Hematopoietic multipotent progenitor cell treated with erythropoietin and hydrocortisone succinate and interleukin-3 and kit ligand, for 6 days (in vitro differentiated cells): ENCODE data around the gene THEM4.

ENCODE experiments used
- DNase-seq: peaks from one replicate; pipeline ENCODE4 v3.0.0-alpha.2; 2015

THEM4 gene

DNA sequence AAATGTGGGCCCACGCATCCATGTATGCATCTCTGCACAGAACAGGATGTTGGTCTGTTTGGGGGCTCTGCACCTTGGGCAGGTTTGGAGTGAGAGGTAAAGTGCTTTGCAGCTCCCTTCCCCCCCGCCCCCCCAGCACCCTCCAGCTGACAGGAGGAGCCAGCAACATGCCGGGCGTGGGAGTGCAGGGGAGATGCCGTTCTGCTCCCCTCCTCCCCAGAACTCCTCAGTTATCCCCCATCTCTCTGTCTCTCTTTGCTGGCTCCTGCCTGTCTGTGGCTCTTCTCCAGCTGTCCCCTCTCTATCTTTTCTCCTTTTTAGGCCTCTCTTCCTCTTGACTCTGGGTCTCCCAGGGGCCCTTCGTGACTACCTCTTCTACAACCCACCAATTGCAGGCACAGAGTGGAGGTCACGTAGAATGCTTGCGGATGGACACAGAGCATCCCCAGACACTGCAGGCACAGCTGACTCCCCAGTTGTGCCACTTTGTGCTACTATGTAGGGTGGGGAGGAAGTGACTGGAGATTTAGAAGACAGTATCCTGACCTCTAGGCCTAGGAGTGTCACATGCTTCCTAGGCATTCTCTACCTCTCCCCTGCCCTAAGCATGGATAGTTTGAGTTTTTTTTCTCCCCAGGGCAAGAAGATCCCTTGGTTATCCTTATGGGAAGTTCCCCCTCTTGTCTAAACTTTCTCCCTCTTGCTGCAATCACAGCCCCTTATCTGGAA is 76.0 kb downstream of the THEM4 start:
- no peak for DNase-seq

DNA sequence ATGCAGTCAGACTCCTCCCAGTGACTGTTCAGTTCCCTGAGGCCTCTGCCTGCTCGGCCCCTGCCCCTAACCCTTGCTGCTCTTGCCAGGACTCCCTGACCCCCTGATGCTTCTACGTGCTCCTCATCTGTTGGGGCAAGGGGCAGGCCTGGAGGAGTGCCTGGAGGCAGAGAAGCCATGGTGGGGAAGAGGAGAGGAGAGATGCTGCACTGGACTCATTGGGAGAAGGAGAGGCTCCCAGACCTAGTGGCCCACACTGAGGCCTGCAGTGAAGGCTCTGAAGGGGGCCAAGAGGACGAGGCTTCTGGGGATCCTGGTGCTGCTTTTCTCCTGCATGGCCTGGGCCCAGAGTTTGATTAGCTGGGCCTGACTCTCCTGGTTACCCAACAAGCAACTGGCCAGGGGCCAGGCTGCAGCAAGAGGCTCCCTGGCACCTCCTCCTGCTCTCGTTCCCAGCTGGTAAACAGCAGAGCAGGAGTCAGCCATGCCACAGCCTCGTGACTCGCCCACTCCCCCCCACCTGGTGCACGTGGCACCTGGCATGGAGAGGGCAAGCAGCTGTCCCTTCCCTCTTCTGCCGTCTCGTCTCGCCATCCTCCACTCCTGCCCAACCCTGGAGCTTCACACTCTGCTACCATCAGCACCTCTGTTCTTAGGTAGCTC is 76.9 kb downstream of the THEM4 start:
- DNase-seq = no peak

DNA sequence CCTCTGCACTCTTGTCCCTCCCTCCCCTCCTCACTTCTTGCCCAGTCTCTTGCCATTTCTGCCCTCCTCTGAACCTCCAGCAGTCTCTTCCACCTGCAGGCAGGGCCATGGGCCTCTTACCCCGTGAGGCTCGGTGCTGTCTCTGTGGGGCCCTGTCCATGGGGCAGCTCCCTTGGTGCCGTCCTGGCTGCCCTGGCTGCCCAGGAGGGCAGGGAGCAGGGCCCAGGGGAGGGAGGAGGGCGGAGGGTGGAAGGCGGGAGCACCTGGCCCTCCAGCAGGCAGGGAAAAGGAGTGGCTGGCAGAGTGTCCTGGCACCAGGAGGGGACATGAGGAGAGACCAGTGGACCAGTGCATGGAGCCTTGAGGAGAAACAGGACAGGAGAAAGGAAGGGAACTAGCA is 77.7 kb downstream of the THEM4 start, which contains the start of gene RORC:
Gene RORC (minus strand): TSS at position 198 of the 400 bp plus-strand sequence. CDS start 38 bp downstream, at position 160.
- DNase-seq = no peak

DNA sequence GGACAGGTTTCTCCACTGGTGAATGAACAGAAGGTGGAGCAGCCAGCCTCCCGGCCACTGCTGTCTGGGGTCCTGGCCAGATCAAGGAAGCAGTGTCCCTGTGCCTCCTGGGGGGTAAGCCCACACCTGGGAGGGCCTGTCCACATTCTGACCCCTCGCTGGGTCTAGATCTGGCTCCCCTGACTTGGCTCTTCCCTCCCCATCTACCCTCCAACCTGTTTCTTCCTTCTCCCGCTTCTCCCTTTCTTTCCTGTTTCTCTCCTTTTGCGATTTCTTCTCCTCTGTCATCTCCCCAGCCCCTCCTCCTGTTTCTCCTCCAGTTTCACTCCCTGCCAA is 78.1 kb downstream of the THEM4 start:
- no peak for DNase-seq

DNA sequence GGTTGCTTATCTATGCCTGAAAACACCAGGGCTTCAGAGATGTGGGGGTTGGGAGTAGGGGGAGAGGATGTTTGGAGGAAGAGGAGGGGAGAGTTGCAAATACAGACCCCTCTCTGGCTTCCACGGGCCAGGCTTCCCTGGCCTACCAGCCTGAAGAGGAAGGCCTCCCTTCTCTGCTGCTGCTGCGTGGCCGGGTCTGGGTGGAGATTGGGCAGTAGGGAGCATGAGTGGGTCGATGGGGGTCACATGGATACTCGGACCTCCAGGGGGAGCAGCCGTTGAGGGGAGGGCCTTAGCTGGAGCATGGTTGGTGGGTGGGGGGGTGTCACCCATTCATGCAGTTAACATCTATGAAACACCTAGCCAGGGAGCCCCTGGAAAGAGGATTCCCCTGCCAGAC is 79.3 kb downstream of the THEM4 start:
- DNase-seq = no peak

DNA sequence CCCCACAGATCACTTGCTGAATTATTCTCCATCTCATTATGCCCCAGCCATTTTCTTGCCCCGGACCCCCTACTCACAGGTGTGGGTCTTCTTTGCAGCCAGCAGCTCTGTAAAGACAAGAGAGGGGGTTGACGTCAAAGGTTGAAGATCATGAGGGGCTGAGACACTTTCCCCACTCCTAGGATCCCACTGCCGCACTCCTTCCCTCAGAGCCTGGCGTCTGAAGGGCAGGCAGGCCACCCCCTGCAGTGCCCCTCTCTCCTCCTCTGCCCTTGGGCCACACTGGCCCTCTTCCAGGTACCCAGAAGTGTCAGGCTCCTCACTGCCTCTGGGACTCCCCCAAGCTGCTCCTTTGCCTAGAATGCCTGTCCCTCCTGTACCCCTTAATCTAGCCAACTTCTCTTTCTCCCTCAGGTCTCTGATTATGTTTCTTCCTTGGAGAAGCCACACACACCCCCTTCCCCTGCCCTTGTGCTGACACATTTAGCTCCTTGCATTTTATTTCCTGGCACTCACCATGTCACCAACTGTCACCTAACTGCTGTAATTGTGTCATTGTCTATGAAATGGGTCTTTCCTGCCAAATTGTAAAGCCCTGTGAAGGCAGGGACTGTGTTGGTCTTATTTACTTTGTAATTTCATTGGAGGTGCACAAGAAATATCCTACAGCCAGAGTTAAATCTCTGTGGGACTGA is 79.8 kb downstream of the THEM4 start:
- no peak for DNase-seq

DNA sequence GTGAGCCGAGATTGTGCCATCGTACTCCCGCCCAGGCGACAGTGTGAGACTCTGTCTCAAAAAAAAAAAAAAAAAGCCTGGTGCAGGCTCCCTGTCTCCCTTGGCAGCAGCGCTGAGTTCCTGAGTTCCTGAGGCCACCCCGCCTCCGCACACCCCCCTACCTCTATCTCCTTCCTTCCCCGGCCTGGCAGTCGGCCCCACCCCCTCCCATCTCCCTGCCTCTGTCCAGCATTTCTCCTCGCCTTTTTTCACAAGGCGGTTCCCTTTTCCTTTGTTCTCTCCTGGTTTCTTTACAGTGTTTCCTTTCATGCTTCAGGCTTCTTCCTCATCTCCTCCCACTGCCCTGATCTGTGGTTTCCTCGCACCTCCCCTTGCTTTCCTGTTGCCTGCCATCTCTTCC is 80.4 kb downstream of the THEM4 start:
- DNase-seq = peak; percentile 30

DNA sequence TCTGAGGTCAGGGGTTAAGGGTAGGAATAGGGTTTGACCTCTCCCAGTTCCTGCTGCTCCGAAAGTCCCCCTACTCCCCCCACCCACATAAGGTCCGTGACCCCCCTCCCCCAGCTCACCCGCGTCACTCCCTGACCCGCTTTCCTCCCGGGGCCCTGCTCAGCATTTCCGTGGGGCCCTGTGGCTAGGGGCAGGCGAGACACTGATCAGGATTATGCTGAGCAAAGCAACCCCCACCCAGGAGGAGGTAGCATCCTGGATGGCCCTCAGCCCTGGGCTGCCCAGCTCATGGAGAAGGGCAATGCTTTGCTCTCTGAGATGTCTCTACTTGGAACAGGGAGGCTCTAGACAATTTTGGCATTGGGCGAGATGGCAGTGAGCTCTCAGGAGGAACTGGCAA is 81.5 kb downstream of the THEM4 start:
- no peak for DNase-seq

DNA sequence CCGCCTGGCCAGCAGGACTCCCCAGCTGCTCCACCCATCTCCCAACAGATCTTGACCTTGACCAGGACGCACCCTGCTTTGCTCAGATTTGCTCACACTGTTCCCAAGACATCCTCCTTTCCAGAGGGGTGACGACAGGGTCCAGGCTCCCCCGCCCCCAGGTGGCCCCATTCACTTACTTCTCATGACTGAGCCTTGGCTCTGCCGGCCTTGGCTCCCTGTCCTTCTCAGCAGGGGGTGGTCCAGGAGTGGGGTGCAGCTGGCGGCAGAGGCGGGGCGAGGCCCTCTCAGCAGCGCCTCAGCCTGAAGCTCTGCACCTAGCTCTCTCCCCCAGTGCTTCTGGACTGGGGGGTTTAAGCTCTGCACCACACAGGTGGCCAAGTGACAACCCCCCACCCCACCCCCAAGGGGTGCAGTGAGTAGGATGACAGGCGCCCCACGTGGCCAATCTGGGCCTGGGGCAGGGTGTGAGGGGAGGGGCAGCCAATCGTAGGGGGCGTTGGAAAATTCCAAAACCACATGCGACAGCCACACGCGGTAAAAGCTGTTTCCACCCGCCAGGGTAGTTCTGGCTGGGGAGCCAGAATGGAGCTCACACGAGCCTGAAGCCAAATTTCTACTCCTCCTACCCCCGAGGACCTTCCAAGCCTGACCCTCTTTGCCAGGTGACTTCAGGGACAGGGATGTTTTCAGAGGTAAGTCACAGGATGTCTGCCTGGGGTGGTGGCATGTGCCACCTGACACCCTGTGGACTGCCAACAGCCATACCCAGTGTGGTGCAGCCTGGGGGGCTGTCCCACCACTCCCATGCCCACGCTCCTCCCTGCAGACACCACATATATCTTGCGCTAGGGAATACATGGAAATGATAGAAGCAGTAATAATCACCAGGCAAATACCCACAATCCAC is 83.3 kb downstream of the THEM4 start:
- no peak for DNase-seq

DNA sequence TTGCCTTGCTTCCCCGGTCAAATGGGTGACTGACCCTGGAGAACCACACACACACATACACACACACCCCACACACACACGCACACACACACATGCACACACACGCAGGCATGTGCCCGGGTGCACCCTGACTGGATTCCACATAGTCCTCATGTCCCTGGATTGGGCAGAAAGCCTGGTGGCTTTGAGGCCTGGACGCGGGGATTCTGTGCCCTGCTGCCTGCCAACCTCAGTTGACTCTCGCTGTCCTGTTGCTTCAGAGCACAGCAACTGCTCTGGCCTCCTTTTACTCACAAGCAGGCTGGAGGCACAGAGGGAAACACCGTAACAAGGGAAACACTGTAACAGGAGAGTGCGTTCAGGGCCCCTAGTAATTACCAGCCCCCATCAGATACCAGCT is 84.1 kb downstream of the THEM4 start:
- no peak for DNase-seq
